Cardiac muscle cell (in vitro differentiated cells and primary cell): ENCODE data around the gene STYXL1. TPM values are rescaled to one million over a fixed set of nuclear protein-coding genes. Genes with fewer than 3 reads are reported as not detected.
"Not testable (repeated sequence)": the region's sequence is repeated elsewhere in the genome, so short reads cannot be mapped to it uniquely, and the experiment has no call there.

Experiments used
- DNase-seq, 2 donors: peaks; one replicate each; pipeline versions ENCODE4 v3.0.0 to v3.0.0-alpha.2; 2010 to 2017; ENCODE audit warnings: low read depth in 1 of 2, low spot score in 1 of 2
- H3K27ac ChIP-seq: fragments of 200-600 bp; sonication (generic); 2 replicates; pipeline ENCODE4 v1.5.1; 2016
- H3K27me3 ChIP-seq: fragments of 200-600 bp; sonication (generic); 2 replicates; pipeline ENCODE4 v1.6.0; 2016; ENCODE audit warnings: control low read depth
- H3K36me3 ChIP-seq: fragments of 200-600 bp; sonication (generic); 2 replicates; pipeline ENCODE4 v1.5.1; 2016; ENCODE audit warnings: control low read depth
- H3K4me1 ChIP-seq: fragments of 200-600 bp; sonication (generic); 2 replicates; pipeline ENCODE4 v1.8.1; 2017; ENCODE audit warnings: low read depth, mild to moderate bottlenecking, mixed run types
- H3K4me3 ChIP-seq: fragments of 200-600 bp; sonication (generic); 2 replicates; pipeline ENCODE4 v1.5.1; 2016; ENCODE audit warnings: mild to moderate bottlenecking
- H3K9me3 ChIP-seq: fragments of 200-600 bp; sonication (generic); 2 replicates; pipeline ENCODE4 v1.5.1; 2017; ENCODE audit warnings: low read depth, mild to moderate bottlenecking, control low read depth
- polyA plus RNA-seq: library from polyadenylated mRNA; unstranded; fragments of >200 nt; fragmentation: Nextera tagmentation; extraction: Ambion mirVana; gene quantifications from 2 replicates; pipeline ENCODE4 v1.2.1, GENCODE V29; 2016
- total RNA-seq: library from RNA; depleted of rRNA; stranded (reverse); fragments of >200 nt; gene quantifications from 2 replicates; pipeline ENCODE4 v1.2.3, GENCODE V29; 2016
- TF ChIP-seq, protein P1 (sequence below): IDR thresholded peaks from 2 replicates; pipeline ENCODE4 v1.5.1; 2012; ENCODE audit warnings: low read depth, mild to moderate bottlenecking, low read length

Gene STYXL1
- total and polyA plus RNA-seq, 2 experiments from 2014 or later = 66.3 to 87.8 TPM

DNA sequence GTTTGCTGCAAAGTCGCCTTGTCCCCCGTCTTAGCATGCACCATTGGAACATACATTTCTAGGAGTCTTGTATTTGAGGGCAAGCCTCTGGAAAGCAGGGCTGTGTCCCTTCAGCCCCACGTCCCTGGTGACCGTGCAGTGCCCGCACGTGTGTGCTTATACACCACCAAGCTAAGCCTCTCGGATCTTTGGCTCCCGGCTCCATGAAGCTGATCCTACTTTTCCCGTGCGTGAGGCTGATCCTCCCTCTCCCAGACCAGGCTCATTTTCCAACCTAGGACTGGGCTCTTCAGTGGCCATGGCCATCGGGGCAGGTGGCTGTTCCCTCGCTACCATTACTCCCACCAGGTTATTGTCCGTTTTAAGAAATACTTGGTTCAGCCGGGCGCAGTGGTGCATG, 14.5 kb upstream of the STYXL1 start:
- TF ChIP-seq, protein P1, sequence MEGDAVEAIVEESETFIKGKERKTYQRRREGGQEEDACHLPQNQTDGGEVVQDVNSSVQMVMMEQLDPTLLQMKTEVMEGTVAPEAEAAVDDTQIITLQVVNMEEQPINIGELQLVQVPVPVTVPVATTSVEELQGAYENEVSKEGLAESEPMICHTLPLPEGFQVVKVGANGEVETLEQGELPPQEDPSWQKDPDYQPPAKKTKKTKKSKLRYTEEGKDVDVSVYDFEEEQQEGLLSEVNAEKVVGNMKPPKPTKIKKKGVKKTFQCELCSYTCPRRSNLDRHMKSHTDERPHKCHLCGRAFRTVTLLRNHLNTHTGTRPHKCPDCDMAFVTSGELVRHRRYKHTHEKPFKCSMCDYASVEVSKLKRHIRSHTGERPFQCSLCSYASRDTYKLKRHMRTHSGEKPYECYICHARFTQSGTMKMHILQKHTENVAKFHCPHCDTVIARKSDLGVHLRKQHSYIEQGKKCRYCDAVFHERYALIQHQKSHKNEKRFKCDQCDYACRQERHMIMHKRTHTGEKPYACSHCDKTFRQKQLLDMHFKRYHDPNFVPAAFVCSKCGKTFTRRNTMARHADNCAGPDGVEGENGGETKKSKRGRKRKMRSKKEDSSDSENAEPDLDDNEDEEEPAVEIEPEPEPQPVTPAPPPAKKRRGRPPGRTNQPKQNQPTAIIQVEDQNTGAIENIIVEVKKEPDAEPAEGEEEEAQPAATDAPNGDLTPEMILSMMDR = no peak
- peaks cover 7% of the 10 kb centered on the region for H3K4me1 ChIP-seq
- DNase-seq = no peak
- no peaks in the 10 kb centered on the region for H3K9me3 ChIP-seq
- H3K27me3 ChIP-seq = no peaks in the 10 kb centered on the region
- H3K27ac ChIP-seq = no peak overlapping the region
- H3K36me3 ChIP-seq = peaks cover 74% of the 10 kb centered on the region
- no peak overlapping the region for H3K4me3 ChIP-seq

DNA sequence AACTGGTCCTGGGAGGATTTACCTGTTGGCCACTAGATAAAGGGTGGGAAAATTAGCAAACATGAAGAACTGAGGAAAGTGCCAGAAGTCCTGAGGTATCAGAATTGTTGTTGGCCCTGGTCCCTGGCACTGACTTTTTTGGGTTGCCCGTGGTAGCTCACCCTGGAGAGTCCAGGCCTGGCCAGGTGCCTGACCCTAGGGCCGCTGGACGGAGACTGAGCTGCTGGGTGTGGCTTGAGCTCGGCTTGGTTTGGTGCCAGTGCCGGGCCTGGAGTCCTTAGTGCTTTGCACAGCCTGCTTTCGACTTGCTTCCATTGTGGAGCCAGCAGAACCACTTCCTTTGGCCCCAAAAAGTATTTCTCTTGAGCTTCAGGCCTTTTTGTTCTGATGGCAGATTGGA, 13.0 kb upstream of the STYXL1 start:
- TF ChIP-seq, protein P1 = no peak
- no peaks in the 10 kb centered on the region for H3K4me1 ChIP-seq
- no peaks in the 10 kb centered on the region for H3K27me3 ChIP-seq
- no peak for DNase-seq
- no peaks in the 10 kb centered on the region for H3K9me3 ChIP-seq
- no peak overlapping the region for H3K27ac ChIP-seq
- H3K36me3 ChIP-seq = peaks cover 79% of the 10 kb centered on the region
- no peak overlapping the region for H3K4me3 ChIP-seq

DNA sequence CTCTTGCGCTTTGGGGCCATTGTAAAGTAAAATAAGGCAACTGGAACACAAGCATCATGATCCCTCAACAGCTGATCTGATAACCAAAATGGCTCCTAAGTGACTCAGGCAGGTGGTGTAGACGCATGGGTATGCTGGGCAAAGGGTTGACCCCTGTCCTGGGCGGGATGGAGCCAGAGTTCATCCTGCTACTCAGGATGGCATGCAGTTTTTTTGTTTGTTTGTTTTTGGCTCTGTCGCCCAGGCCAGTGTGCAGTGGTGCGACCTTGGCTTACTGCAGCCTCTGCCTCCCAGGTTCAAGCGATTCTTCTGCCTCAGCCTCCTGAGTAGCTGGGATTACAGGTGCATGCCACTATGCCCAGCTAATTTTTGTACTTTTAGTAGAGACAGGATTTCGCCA, 10.9 kb upstream of the STYXL1 start:
- not testable (repeated sequence) for H3K4me1 ChIP-seq

DNA sequence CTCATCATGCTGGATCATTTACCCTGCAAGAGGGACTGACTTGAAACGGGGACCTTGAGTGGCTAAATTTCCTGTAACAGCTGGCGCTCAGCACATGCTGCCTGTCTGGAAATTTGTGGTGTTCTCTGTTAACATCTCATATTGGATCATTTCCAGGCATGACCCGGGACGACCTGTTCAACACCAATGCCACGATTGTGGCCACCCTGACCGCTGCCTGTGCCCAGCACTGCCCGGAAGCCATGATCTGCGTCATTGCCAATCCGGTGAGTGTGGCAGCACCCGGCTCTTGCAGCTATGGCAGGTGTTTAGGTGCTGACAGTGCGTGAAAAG, 10.0 kb upstream of the STYXL1 start:
- no peaks in the 10 kb centered on the region for H3K27me3 ChIP-seq
- peaks cover 5% of the 10 kb centered on the region for H3K4me1 ChIP-seq
- H3K36me3 ChIP-seq = peaks cover 69% of the 10 kb centered on the region
- DNase-seq = no peak
- H3K4me3 ChIP-seq = no peak overlapping the region
- TF ChIP-seq, protein P1 = no peak
- no peaks in the 10 kb centered on the region for H3K9me3 ChIP-seq
- H3K27ac ChIP-seq = no peak overlapping the region

More for the DNA sequence above, 10.9 kb upstream of the STYXL1 start:
- not testable (repeated sequence) for H3K27me3 ChIP-seq, H3K9me3 ChIP-seq, DNase-seq, H3K27ac ChIP-seq, H3K4me3 ChIP-seq
- H3K36me3 ChIP-seq = peaks cover 75% of the 10 kb centered on the region

DNA sequence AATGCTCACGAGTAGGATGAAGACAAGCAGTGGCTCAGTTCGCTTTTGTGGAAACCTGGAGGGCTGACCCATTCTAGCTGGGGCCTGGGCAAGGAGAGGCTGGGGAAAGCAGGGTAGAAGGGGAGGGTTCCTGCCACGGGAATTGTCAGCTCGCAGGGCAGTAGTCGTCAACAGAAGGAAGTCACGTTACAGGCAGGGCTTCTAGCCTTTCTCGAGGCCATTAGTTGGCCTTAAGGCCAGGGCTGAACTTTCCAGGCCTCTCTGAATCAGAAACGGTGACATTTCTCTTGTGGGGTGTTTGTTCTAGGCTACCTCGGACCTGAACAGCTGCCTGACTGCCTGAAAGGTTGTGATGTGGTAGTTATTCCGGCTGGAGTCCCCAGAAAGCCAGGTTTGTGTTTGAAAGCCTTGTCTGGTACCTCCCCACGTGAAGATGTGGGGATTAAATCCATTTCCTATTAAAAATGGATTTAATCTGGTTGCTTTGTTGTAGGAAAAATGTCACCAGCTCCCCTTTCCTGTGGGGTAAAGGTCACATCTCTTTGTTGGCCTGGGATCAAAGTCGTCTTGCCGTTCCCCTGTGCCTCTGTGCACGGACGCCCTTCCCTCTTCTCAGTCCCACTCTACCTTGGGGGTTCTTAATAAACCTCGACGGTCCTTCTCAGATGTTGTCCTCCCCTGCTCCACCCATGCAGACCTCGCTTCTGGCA, 9.5 kb upstream of the STYXL1 start:
- Histone ChIP-seq H3K36me3 (peaks cover 66% of the 10 kb centered on the region), H3K9me3 (no peaks in the 10 kb centered on the region), H3K27ac (no peak overlapping the region), H3K4me3 (no peak overlapping the region), H3K4me1 (peaks cover 7% of the 10 kb centered on the region), H3K27me3 (no peaks in the 10 kb centered on the region)
- DNase-seq = no peak
- TF ChIP-seq, protein P1 = no peak

DNA sequence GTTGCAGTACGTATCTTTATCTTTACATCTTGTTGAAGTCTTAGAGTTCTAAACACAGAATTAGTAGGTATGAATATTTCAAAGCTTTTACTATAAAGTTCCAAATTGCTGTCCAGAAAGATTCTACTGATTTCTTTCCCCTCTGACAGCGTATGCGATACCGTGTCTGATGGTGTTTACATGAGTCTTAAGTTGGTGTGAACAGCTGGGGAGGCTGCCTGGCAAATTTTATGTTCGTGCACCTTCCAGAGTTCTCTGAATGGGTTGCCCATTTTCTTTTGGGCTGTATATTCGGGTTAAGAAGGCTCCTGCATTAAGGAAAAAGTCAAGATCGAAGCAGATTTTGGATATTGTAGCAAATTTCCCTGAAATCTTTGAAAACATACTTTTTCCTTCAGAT, 8.4 kb upstream of the STYXL1 start:
- Histone ChIP-seq H3K36me3 (peaks cover 63% of the 10 kb centered on the region), H3K9me3 (no peaks in the 10 kb centered on the region), H3K4me1 (peaks cover 7% of the 10 kb centered on the region), H3K4me3 (no peak overlapping the region), H3K27me3 (no peaks in the 10 kb centered on the region), H3K27ac (no peak overlapping the region)
- TF ChIP-seq, protein P1 = no peak
- no peak for DNase-seq
